GM21717 (cell line): ENCODE data around the gene PRDM2.

Source experiments
- ATAC-seq: cut with Tn5 transposase; IDR thresholded peaks from one replicate; pipeline ENCODE4 v1.9.1; 2021; ENCODE audit warnings: mild to moderate bottlenecking, moderate library complexity; ENCODE audit not compliant: unreplicated experiment

Gene PRDM2

GRCh38 chr1:13809461-13810159, 109.6 kb downstream of the PRDM2 start:
- ATAC-seq = no peak

GRCh38 chr1:13812456-13813397, 112.7 kb downstream of the PRDM2 start:
- ATAC-seq = no peak

GRCh38 chr1:13813398-13814012, 113.5 kb downstream of the PRDM2 start:
- ATAC-seq = no peak

GRCh38 chr1:13814131-13814530, 114.1 kb downstream of the PRDM2 start:
- no peak for ATAC-seq

- no peak for ATAC-seq
These were observed 116.2 kb downstream of the PRDM2 start for GRCh38 chr1:13816016-13816760.

- no peak for ATAC-seq
These were observed 117.9 kb downstream of the PRDM2 start for GRCh38 chr1:13817906-13818305.

- no peak for ATAC-seq
These were observed 118.9 kb downstream of the PRDM2 start for GRCh38 chr1:13818926-13819325.

- no peak for ATAC-seq
These were observed 119.7 kb downstream of the PRDM2 start for GRCh38 chr1:13819642-13820041.

GRCh38 chr1:13820055-13820454, 120.1 kb downstream of the PRDM2 start:
- ATAC-seq = no peak

- ATAC-seq = no peak
These were observed 120.5 kb downstream of the PRDM2 start for GRCh38 chr1:13820456-13820855.

GRCh38 chr1:13823126-13823880, 123.3 kb downstream of the PRDM2 start:
- no peak for ATAC-seq

GRCh38 chr1:13823936-13824335, 123.9 kb downstream of the PRDM2 start:
- ATAC-seq = no peak

- no peak for ATAC-seq
These were observed 124.6 kb downstream of the PRDM2 start for GRCh38 chr1:13824626-13825025.

- no peak for ATAC-seq
These were observed 125.0 kb downstream of the PRDM2 start for GRCh38 chr1:13825033-13825432.

- no peak for ATAC-seq
These were observed 126.0 kb downstream of the PRDM2 start for GRCh38 chr1:13826009-13826408.

GRCh38 chr1:13826591-13826990, 126.6 kb downstream of the PRDM2 start:
- no peak for ATAC-seq

GRCh38 chr1:13828454-13829151, 128.6 kb downstream of the PRDM2 start:
- no peak for ATAC-seq

GRCh38 chr1:13829152-13829769, 129.3 kb downstream of the PRDM2 start:
- ATAC-seq = no peak

GRCh38 chr1:13830170-13830569, 130.2 kb downstream of the PRDM2 start:
- ATAC-seq = no peak
